Erythroblast (primary cell): Measurements from ENCODE around the gene IL1RAPL2.

Source experiments
- GATA1 ChIP-seq: IDR thresholded peaks from 2 replicates; pipeline ENCODE4 v1.6.1; 2011; ENCODE audit warnings: low read depth, mild to moderate bottlenecking, control low read depth, low read length, moderate library complexity
- POLR2A ChIP-seq: IDR thresholded peaks from 2 replicates; pipeline ENCODE4 v1.6.1; 2011; ENCODE audit warnings: mild to moderate bottlenecking, low read length

- TF ChIP-seq POLR2A, result no peak
- no peak for TF ChIP-seq GATA1
Observed at GRCh38 chrX:105266456-105266855, 700.5 kb downstream of the IL1RAPL2 start.
